HG02610 (cell line): ENCODE data around the gene HOXC12.

Experiments used
- ATAC-seq: cut with Tn5 transposase; IDR thresholded peaks from one replicate; pipeline ENCODE4 v1.9.1; 2021; ENCODE audit warnings: mild to moderate bottlenecking, moderate library complexity; ENCODE audit not compliant: unreplicated experiment

Gene HOXC12

DNA sequence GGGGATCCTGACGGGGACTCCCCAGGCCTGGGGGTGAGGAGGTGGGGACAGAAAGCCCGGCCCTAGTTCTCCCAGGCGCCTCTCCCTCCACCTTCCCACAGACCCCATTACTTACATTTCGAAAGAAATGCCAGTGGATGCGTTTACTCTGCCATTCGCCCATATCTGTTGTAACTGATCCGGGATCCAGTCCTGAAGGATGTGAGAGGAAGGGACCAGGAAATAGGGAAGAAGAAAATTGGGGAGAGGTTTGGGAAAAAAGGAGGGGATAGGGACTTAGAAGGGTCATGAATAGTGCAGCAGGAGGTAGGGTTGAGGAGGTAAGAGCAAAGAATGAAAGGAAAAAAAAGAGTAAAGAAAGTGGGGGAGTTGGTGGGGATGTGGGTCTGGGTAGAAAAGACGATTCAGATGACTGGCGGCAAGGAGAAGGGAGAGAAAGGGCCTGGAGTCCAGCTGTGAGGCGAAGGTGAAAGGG, 1.1 kb downstream of the HOXC12 start:
- ATAC-seq: no peak

- ATAC-seq: no peak
These were observed 1.7 kb downstream of the HOXC12 start for GRCh38 chr12:53956251-53956887.

DNA sequence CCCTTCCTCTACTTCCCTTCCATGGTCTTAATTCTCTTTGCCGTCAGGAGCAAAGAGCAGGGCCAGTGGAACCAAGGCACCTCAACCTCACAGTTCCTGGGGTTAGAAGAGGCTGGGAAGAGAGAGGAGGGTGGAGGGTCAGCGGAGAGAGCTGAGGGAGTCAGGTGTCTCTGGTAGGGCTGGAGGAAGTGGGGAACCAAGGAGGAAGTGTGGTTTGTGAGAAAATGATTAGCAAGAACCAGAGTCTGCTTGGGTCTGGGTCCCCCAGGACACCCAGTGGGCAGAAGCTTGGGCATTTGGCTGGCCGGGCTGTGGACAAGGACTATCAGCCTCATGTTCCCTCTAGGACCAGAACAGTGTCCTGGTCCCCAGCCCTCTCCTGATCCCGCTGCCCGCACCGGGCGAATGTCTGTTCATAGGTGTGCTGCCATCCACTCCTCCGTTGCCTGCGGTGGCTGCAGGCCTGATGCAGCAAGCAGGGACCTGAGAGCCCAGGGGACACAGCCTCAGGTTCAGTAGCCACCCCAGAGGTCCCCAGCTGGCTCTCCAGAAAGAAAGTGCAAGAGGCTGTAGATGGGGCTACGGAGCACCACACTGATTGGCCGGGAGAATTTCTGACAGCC, 2.3 kb downstream of the HOXC12 start:
- ATAC-seq: no peak

- no peak for ATAC-seq
These were observed 3.4 kb downstream of the HOXC12 start for GRCh38 chr12:53958128-53958527.

DNA sequence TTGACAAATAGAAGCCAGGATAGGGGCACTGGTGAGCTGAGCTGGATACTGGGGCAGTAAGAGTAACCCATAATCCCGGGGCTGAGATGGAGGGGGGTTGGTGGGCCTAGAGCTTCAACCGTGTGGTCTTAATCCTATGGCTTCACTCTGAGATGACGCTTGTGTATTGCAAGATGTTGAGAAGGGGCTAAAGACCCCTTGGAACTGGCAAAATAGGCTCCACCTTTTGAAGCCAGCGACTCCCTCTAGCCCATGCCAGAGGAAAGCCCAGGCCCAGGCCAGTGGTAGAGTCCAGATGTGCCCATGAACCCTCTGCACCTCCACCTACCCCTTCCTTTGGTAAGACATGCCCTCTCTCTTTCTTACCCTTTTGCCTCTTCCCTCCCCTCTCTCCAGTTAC, 4.6 kb downstream of the HOXC12 start:
- ATAC-seq: no peak

GRCh38 chr12:53960187-53961024, 5.7 kb downstream of the HOXC12 start:
- ATAC-seq: no peak

- no peak for ATAC-seq
These were observed 6.5 kb downstream of the HOXC12 start for GRCh38 chr12:53961025-53961761.

DNA sequence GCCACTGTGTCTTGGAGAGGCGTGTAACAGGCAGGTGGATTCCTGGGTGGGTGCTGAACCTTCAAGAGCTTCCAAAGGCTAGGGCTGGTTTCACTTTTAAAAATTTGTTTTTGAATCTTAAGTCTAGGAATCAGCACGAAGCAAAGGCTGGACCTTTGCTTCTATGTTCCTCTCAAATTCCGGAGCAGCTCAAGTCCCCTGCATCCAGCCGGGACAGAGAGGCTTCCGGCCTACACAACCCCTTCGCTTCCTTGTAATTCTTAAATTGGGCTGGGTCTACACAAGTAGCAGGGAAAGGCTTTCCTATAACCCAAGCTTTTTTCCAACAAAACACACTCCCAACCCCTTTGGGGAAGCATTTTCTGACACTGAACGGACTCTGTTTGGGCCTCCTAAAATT, 8.3 kb downstream of the HOXC12 start:
- no peak for ATAC-seq

- no peak for ATAC-seq
These were observed 9.0 kb downstream of the HOXC12 start for GRCh38 chr12:53963434-53964314.

GRCh38 chr12:53964315-53964713, 9.6 kb downstream of the HOXC12 start:
- ATAC-seq: no peak

GRCh38 chr12:53965281-53966084, 10.8 kb downstream of the HOXC12 start:
- ATAC-seq: no peak

- no peak for ATAC-seq
These were observed 11.3 kb downstream of the HOXC12 start for GRCh38 chr12:53966085-53966384.

GRCh38 chr12:53966385-53967133, 11.9 kb downstream of the HOXC12 start:
- no peak for ATAC-seq

- ATAC-seq: no peak
These were observed 12.8 kb downstream of the HOXC12 start for GRCh38 chr12:53967421-53967925.

- no peak for ATAC-seq
These were observed 13.8 kb downstream of the HOXC12 start for GRCh38 chr12:53968214-53969127.

GRCh38 chr12:53969588-53970259, 15.0 kb downstream of the HOXC12 start:
- no peak for ATAC-seq

DNA sequence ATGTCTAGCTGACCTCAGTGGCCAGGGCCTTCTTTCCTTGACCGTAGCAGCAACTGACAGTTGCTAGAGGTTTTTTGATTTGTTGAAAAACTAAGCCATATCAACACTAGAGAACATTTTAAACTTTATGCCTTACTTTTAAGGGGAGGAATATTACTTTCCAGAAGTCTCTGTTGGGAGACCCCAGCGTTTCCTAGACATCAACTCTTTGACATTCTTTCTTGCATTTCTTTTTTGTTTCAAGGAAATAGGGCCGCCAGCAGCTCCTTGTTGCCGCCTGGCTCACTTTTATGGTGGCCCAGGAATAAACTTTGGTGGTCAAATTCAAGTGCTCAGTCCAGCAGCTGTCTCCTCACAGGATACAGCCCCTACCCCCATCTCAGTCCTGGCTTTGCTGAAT, 15.7 kb downstream of the HOXC12 start:
- ATAC-seq: no peak
